DMS153 treated with DMSO at 0.1 percent for 48 hours (cell line): Measurements from ENCODE around the gene PLPP3.

Experiments
- DNase-seq: peaks from one replicate; lab custom pipeline; 2025; ENCODE audit not compliant: unreplicated experiment; lab: John Stamatoyannopoulos, UW

The PLPP3 gene

DNA sequence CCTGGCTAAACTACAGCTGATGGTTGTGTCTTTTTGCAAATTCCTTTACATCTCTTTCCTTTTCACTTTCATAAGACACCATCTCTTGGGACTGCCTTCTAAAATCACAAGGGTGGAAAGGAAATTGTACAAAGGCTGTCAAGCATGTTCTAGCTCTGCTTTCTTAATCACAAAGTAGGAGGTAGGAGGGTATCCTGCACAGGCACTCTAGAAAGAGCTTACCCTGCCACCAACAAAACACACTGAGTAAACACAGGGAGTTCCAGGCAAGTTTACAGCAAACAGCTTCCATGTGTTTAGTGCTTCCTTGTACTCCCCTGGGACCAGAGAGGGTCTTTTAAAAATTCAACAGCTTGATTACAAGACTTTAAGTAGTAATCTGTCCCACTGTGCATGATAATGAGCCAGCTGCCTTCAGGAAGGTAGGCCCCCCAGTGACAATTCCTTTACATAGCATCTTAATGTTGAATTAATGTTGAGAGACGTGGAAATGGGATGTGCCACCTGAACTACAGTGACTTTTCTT lies 2.4 kb downstream of the PLPP3 start:
- no peak for DNase-seq

DNA sequence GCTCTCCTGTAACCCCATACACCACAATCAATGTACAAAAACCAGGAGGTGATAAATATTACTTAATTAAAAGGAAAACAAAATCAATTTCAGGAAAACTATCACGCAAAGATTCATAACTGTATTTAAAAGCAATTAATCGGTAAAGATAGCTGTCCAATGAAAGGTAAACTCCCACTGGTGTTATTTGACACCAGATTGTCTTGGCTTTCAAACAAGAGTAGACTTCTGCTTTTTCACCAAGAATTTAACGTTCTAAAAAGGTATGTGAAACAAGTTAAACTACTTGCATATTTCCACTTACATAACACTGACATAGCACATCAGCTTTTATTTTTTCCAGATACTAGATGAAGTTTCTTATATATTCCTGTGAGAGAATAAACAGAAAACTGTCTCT lies 3.5 kb downstream of the PLPP3 start:
- no peak for DNase-seq

DNA sequence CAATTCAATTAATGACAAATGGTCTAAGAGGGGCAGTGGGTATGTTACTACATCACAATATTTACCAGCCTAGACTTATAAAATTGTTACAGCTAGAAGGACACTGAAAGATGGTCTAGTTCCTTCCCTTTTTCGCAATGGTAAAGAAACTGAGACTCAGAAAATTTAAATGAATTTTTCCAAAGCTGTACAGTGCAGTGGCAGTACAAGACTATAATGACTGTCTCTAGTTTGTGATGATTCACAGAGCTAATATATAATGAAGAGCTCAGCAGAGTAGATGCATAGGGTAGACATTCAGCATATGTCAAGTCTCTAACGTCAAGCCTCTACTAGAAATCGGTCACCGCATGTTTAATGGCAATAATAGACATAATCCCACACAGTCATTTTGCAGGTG lies 4.6 kb downstream of the PLPP3 start:
- DNase-seq, result no peak

DNA sequence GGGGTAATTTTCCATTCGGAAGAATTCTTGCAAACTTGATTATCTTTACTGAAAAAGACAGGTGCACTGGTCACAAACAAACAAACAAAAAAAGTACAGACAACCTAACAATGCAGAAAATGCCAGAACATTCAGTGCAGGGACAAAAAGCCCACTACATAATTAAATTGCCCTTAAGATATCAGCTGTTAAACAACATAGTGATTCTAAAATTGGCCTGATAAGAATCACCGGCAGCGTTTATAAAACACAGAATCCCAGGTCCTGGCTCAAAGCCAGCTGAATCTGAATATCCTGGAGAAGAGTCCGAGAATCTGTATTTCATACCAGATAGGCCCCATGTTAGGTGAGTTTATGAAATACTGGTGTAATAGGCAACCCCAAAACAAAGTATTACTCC lies 6.1 kb downstream of the PLPP3 start:
- no peak for DNase-seq

DNA sequence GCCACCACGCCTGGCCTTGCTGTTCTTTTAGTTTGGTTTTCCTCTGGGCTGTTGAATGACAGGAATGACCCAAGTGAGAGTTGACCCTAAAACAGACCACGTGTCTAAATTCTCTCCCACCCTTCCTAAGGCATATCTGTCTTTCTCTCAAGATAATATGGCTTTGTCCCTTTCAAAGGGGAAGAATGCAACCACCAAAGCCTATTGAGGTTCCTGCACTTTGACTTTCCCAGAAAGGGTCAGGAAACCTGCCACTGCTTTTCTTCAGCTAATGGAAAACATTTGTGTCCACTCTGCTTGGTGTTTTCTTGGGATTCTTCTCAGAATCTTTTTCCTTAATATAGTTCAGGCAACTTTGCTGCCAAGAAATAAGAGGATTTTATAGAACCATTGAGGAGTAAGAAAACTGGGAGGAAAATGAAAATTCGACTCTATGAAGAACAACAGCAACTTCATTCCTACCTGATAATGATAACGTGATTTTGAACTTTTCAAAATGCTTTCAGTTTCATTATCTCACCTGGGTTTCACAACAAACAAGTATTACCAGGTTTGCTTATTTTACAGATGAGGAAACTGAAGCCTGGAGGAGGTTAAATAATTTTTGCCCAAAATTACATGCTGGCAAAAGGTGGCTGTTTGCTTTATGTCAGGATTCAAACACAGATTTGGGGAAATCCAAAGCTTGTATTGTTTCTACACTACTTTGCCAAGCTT lies 6.9 kb downstream of the PLPP3 start:
- DNase-seq, result no peak

DNA sequence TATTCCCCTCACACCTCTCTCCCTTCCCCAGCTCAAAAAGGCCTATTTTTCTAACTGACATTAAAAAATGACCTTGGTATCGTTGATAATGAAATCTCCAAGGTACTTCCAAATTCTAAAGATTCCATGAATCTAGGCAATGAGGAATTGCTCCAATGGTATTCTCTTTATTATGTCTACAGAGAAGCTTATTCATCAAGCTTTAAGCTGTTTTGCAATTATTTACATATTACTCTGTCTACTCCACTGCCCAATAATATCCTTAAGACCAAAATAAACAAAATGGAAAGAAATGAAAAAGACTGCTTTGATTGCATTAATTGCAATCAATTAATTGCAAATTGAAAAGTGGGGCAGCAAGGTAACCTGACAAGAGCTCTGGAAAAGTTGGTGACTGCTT lies 7.9 kb downstream of the PLPP3 start:
- DNase-seq, result no peak

DNA sequence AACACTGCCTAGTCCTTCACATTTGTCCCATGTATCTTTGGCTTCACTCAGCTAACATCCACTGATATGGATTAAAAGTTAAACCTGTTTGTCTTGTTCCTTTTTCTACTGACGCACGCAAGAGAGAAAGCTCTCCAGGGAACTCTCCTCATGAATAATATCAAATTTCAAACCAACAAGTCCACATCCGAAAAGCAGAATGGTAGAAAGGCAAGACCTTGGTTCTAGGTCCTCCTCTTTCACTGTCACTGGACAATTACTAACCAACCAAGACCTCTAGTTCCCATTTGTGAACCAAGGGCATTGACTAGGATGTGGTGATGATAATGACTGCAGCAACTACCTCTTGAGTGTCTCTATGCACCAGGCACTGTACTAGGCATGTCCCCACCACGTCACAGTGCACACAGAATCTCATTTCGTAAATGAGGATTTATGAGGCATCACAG lies 8.4 kb downstream of the PLPP3 start:
- DNase-seq, result no peak

DNA sequence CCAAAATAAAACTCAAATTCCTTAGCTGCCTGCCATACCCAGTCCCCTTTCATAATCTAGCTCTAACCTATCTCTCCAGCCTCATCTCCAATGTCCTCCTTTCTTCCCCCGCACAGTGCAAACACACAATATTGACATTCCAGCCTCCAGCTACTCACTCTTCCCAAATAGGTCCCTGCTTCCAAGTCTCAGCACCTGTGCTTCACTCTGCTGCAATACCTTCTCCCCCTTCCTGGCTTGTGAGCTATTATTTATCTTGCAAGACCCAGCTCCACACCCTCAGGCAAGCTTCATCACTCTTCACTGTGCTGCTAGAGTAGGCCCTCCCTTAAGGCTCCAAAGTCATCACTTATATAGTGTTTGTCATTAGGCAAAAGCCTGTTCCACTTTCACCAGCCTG lies 9.7 kb downstream of the PLPP3 start:
- DNase-seq, result no peak

DNA sequence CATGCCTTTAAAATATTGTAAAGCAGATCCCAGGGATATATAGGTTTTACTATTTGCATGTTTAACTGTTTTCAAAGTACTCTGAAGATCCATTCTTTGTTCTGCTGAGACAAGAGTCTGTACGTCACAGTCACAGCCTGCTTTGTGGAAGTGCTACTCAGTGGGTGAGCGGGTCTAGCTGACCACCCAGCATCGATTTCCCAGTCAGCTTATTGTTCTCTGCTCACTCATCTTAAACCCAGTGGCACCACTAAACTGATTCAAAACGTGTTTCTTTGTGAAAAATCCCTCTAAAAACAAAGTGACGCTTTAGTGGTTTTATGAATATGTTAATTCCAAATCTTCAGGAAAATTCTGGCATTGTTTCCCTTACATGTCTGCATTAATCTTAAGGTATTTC lies 12.4 kb downstream of the PLPP3 start:
- DNase-seq, result no peak

DNA sequence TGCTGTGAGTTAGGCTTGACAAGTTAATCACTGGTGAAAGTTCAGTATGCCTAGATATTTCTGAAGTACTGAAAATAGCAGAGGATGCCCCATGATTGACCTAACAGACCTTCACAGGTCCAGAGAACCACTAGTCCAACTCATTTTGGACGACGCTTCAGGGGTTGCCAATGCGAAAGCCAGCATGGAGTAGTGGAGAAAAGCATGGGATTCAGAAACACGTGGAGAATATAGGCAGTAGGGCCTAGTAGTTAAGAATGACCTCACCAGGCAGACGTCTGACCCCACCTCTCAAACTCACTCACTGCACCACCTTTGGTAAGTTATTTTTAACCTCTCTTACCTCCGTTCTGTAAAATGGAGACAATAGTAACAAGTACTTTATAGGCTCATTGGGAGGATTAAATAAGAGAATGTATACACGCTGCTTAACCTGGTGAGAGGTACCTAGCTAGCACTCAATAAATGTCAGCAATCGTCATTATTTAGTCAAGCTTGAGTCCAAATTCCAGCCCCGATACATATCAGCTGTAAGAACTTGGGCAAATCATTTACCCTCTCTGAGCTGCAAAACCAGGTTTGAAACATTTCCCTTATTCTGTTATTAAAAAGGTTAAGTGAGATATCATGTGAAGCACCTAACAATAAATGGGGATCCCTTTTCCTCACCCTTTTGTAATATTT lies 13.2 kb downstream of the PLPP3 start:
- no peak for DNase-seq

DNA sequence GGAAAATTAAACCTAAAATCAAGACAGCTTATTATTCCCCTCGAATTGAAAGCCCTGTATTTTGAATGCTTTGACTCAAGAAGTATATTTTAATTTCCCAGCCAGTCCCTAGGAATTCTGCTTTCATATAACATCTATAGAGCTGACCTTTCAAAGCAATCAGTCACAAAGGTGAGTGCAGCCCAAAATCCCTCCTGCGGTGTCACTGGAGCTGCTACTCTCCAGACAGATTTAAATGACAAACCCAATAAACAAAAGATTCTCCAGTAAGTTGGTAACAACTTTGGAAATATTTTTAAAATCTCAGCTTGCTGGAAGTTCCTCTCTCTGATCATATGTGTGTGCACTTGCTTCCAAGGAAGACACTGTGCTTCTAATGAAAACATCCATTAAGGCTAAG lies 14.7 kb downstream of the PLPP3 start:
- no peak for DNase-seq

DNA sequence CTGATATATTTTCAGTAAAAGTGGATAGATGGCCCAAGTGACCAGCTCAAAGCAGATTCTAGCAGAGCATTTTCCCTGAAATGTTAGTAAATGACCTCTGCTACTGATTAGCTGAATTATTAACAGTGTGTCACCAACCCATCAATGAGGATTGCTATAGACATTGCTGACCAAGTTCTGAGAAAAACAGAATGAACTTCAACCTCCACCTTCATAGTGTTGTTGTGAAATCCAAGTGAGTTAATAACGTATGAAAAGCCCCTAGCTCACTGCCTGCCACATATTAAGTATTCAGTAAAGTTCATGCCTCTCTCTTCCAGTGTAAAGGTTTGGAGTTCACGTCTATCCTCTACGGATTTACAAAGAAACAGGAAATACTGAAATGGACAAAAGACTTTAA lies 15.8 kb downstream of the PLPP3 start:
- no peak for DNase-seq

DNA sequence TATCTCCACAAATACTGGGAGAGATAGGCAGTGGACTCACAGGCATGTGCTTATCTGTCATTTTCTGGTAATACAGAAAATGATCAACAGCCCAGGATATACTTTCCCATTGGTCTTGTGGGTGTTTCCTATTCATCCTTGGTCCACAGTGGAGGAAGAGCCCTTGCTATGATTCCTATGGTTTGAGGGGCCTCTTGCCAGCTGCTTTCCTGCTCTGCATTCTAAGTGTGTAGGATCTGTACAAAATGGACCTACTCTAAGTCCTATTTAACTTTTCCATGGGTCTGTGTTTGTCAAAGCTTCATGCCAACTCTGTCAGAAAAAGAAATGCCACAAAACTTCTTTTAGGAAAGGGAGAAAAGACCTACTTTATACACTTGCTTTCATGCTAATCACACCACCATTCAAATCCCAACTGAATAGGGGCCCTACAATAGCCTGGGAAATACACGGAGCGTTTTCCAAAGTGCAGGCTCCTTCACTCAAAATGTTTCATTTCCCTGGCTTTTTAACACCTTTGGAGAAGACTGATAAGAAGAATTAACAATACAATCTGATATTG lies 16.4 kb downstream of the PLPP3 start:
- DNase-seq, result no peak

DNA sequence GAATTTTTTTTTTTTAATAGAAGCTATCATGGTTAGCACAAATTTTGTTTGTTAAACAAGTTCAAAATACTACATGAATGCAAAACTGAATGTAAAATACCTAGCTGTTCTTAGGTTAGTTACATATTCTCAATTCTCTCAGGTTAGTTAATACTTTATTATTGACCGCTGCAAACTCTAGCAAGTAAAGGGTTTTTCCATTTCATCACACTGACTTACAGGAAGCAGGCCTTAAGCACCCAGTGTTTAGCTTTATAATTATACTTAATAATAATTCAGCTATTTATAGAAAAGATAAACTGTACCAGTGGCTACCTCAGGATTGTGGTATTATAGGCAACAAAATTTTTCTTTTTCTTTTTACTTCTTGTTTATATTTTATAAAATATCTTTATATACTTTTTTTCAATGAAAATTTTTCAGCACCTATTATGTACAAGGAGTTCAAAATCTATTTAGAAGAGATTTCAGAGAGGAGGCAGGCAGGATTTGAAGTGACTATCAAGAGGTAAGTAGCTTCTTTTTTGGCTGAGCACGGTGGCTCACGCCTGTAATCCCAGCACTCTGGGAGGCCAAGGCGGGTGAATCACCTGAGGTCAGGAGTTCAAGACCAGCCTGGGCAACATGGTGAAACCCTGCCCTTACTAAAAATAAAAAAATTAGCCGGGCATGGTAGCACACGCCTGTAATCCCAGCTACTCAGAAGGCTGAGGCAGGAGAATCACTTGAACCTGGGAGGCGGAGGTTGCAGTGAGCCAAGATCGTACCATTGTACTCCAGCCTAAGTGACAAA lies 17.9 kb downstream of the PLPP3 start:
- no peak for DNase-seq

DNA sequence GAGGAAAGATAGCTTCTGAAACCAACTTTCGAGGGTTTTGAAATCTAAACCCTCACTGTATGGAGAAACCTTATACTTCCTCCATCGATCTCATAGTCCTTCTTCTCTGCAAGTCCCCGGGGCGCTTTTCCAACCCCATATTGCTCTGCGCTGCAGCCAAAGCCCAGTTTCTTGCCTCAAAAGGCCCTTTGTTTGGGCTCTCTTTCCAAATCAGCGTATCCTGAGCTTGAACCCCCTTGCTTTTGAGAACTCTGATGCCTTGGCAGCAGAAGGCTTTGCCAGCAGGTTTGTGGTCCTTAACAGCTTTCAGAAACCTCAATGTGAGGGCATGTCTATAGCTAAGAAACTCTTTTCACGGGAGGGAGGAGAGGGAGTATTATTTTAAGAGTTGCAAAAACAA lies 21.6 kb downstream of the PLPP3 start:
- no peak for DNase-seq

DNA sequence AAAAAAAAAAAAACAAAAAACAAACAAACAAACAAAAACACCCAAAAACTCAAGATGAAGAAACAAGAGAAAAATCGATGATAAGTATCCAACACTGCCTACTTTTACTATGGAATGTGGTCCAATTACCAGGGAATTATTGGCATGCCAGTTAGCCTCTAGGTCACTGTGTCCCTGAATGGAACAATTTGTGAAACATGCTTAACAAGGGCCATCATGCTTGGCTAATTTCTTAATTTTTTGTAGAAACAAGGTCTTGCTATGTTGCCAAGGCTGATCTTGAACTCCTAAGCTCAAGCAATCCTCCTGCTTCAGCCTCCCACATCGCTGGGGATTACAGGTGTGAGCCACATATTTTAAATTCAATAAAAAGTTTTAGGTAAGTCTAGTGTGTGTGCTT lies 23.9 kb downstream of the PLPP3 start:
- DNase-seq, result no peak

DNA sequence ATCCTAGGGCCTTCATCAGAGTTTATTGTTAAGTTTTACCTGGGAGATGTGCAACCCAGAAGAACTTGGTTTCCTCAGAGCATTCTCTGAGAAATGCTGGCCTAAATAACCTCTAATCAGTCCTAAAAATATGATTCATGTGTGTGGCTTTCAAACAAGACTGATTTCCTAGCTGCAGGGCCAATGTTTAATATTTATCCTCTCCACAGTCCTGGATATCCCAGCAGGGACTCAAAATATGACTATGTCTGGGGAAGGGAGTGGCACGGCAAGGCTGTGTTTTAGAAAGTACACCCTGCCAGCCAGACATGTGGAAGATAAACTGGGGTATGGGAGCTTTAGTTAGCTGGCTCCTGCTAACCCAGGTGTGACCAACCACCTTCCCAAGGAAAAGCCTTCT lies 26.3 kb downstream of the PLPP3 start:
- DNase-seq, result no peak

DNA sequence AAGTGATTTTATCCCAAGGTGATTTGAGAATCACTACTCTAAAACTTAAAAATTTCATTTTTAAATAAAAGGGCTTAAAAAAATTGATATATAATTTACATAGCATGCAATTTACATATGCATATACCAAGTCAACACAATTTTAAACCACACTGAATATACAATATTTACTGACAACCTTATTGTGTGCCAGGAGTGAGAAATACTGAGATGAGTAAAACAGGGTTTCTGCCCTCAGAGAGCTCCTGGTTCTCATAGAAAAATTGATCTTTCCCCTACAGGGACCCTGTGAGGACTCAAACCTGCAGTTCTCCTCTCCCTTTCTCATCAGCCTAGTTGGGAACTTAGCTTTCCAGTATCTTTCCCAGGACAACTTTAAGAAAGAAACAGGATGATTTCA lies 27.0 kb downstream of the PLPP3 start:
- no peak for DNase-seq

DNA sequence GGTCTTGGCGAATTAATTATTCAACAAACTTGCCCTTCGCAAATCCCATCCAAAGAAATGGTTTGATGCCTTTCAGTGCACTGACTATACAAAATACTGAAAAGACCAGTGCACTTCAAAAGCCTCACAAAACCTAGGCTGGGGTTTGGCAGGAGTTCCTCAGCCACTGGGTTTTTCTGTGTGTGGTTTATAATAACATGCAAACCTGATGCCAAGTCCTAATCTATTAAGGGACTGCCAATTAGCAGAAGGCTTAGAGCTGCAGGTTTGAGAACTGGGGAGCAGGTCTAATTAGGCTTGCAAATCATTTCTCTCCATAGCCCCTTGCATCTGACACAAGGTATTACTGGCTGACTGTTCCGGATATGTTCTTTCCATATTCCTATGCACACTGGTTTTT lies 27.7 kb downstream of the PLPP3 start:
- no peak for DNase-seq

DNA sequence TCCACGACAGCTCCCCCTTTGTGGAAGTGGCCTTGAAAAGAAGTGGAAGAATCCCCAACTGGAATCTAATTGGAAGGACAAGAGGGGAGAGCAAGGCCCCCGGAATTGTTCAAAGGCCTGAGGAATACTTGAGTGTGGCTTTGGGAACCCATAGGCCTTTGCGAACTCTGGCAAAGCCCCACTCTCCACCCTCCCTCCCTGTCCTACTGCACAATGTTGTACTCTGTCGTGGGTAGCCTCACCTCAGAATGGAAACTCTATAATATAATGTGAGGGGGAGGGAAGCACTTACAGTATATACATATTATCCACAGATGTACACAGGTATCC lies 28.5 kb downstream of the PLPP3 start:
- no peak for DNase-seq

DNA sequence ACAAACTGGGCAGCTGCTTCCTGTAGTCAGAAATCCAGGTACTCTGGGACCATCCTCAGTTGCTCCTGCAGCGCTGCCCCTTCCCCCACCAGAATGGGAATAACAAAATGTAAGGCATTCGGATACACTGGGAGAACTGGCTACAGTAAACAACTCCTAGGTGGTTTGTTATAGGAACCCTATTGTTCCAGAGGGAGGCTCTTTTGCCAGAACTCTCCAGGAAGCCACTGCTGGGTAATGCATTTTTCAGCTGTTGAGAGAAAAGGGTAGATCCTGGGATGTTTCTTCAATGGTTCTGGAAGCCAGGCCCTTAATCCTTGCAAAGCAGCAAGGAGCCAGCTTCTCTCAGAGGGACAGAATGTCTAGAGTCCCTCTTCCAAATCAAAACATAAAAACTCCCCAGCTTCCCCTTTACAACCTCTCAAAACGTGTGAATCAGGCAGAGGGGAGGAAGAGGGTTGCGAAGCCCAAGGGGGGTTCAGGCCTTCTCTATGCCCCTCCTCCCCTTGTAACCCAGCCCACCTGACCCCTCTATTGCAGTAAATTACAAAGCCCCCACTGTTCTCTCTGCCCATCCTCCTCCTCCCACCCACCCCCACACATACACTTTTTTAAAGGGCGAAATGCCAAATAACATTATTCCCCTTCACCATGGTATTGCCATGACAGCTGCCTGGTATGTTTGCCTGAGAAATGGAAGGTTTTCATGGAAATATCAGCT lies 29.1 kb downstream of the PLPP3 start:
- DNase-seq, result no peak
